ENCODE data around the gene ULK4.
"Not testable (repeated sequence)": the region's sequence is repeated elsewhere in the genome, so short reads cannot be mapped to it uniquely, and the experiment has no call there.

The ULK4 gene

DNA sequence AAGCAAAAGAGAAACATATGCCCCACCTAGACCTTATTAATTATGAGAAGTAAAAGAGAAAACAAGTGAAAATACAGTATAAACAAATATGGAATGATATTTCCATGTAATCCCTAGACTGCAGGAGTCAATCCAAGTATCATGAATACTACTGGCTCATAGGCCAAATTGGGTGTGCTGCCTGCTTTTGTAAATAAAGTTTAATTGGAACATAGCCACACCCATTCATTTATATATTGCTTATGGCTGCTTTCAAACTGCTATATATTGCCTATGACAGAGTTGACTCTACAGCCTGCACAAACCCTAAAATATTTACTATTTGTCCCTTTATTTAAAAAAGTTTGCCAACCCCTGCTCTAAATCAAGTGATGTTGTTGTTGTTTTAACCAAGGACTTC is 5.3 kb downstream of the ULK4 start:
- DNase-seq = no peak

DNA sequence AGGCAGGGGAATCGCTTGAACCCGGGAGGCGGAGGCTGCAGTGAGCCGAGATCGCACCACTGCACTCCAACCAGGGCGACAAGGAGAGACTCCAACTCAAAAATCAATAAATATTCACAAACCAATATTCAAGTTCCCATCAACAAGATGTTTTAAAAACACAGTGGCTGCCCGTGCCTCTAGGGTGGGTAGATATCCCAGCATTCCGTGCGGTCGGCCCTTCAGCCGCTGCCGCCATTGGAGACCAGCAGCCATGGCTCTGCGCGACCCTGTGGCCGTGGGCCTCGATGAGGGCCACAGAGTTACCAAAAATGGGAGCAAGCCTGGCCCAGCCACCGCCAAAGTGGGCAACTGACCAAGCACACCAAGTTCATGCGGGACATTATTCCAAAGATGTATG is 6.7 kb downstream of the ULK4 start:
- no peak for DNase-seq

DNA sequence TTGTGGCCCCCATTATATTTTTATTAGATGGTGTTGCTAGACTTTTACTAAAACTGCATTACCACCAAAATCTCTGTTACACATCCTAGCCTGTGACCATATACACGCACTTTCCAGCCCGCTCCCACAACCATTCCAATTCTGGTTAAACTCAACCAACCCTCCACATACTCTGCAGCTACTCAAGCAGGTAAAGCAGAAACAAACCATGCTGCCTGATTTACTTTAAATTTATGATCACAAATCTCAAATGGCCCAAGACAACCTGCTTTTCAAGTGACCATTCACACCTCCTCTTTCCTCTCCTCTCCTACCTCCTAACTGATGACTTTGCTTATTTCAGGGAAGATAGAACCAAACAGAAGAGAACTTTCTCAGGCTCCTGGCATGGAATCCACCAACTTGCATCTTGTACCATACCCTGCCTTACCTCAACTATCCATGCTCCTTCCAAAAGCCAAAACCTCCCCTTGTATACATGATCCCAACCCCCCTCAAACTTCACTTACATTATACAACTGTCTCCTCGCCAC is 18.5 kb downstream of the ULK4 start:
- DNase-seq = no peak

DNA sequence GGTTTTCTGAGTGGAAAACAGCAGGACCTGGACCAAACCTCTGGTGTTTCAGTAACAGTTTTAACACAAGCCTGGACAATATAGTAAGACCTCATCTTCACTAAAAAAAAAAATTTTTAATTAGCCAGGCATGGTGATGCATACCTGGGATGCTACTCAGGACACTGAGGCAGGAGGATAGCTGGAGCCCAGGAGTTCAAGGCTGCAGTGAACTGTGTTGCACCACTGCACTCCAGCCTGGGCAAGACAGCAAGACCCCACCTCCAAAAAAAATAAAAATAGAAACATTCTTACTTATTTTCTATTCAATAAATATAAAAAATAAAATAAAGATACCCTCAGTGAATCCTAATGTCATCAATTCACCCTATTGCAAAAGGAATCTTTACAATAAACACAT is 21.5 kb downstream of the ULK4 start:
- DNase-seq = no peak

DNA sequence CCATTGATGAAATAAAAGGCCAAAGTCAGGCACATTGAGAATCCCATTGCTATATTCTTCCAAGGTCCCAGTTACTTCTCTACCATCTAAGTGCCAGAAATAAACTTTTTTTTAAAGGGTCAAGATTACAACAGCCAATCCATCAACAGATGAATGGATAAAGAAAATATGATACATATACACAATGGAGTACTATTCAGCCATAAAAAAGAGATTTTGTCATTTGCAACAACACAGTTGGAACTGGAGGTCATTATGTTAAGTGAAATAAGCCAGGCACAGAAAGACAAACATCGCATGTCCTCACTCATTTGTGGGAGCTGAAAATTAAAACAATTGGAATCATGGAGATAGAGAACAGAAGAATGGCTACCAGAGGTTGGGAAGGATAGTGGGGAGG is 25.5 kb downstream of the ULK4 start:
- DNase-seq = no peak

DNA sequence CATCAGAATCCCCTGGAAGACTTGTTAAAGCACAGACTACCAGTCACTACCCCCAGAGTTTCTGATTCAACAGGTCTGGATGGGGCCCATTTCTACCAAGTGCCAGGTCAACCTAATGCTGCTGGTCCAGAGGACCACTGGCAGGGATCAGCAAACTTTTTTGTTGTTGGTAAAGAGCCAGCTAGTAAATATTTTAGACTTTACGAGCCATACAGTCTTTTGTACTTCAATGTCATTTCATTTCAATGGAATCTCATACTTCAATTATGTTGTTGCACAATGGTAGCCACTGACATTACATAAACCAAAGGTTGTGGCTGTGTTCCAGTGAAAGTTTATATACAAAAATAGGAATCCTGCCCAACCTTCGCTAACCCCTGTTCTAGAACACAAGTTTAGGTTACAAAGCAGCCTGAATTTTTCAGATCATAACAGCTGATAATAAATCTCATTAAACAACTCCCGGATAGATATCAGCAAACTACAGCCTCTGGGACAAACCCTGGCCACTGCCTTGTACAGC is 28.7 kb downstream of the ULK4 start:
- DNase-seq = no peak

DNA sequence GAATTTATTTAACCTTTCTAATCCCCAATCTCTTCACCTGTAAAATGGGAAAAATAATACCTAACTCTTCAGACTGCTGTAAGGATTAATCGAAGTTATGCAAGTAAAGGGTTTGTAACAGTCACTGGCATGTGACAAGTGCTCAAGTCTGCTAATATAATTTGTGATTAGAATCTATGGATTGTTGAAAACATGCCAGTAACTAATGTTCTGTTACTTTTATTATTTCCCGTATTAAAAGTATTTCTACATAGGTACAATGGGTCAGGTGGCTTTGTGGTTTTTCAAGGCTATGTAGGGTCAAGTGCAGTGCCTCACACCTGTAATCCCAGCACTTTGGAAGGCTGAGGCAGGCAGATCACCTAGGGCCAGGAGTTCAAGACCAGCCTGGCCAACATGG is 29.4 kb downstream of the ULK4 start:
- DNase-seq = no peak

DNA sequence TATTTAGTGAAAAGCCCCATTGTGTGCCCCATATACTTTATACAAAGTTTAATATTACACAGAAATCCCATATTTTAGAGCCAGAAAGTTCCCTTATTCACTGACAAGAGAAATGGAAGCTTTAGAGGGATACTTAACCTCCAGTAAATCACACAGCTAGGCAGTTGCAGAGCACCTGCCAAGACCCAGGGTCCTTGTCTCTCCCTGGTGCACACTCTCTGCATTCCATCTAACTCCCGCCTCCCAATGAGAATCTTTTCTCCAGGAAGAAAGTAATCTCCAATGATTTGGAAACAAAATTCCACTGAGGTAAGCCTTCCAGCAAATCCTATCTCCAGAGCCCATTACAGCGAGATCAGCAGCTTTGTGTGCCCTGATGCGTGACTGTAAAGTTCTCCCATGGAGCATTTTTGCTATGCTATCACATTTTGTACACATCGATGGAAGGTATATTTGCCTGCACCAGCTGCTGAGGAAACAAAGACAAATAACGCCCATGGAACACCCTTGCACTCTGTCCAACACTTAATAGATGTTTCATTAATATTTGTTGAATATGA is 41.4 kb downstream of the ULK4 start:
- no peak for DNase-seq

DNA sequence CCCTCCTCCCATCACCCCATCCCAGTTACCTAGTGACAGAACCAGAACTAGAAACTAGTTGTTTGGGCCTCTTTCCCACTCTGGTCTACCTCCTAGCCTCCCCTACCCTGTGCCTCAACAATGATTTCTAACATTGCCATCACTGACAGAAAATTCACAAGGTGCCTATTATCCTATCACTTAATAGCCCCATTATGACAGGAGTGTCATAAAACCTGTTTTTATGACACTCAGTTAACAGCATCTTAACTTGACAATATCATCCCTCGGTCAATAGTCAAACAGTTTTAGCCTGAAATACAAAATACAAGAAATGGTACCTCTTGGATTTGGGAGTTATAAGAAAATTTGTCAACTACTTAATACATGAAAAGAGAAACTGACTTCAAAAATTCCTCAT is 46.5 kb downstream of the ULK4 start:
- DNase-seq = no peak

DNA sequence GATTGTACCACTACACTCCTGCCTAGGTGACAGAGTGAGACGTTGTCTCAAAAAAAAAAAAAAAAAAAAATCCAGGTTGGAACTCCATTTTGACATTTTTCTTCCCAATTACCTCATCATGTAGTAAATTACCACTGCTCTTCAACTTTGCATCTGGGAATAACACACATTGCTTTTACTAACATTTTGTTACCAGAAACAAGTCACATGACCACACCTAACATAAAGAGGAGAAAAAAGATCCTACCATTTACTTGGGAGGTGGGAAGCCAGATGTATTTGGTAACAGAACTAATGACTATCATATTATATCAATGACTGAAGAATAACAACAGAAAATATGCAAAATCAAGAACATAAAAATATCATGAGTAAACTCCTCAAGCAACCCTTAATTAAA is 49.6 kb downstream of the ULK4 start:
- DNase-seq = no peak

DNA sequence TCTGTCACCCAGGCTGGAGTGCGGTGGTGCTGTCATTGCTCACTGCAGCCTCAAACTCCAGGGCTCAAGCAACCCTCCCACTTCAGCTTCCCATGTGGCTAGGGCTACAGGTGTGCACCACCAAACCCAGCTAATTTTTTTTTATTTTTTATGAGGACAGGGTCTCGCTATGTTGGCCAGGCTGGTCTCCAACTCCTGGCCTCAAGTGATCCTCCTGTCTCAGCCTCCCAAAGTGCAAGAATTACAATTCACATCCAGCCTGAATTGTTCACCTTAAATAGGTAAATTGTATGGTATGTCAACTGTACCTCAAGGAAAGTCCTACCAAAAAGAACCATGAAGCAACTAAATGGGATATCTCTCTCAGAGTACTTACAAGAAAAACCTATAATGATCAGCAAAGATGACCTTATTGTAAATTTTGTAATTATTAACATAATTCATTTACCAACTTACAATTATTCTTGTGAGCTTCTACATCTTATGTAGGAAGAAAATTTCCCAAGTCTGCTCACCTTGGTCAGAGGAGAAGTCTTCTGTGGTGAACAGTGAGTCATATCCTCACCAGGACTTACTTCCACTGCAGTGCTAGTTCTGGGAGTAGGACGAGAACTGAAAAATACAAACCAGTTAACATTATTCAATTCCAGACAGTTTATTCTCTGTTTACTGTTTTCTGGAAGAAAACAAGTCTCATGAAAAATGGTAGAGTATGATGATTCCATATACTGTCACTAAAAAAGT is 54.4 kb downstream of the ULK4 start:
- DNase-seq = no peak

DNA sequence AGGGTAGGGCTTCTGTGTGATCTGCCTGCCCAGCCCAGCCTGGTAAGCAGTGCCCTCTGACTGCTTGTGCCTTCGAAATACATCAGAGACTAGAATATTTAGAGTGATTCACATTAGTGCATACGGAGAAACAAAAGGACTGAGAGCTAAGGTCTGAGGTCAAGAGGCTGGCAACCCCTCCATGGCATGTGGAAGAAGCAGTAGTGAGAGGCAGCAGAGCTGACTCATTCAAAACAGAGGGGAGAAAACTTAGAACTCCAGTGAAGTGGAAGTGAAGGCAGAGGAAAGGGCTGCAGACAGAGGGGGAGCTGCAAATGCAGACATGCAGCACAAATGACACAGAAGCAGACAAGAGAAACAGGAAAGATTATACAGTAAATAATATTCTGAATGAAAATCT is 61.6 kb downstream of the ULK4 start:
- DNase-seq = no peak

DNA sequence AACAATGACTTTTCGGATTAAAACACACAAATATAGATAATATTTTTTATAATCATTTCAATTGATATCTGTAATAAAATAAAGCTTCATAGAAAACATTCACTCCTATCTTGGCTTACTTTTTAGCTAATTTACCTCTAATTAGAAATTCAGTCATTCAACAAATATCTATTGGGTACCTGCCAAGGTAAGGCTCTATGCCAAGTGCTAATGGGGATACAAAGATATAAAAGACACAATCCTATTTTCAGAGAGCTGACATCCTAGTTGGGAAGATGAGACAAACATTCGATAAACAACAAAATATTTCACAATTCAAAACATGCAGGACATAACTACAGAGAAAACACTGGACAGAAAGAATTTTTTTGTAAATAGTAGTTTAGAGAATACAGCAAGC is 63.3 kb downstream of the ULK4 start:
- DNase-seq = no peak

DNA sequence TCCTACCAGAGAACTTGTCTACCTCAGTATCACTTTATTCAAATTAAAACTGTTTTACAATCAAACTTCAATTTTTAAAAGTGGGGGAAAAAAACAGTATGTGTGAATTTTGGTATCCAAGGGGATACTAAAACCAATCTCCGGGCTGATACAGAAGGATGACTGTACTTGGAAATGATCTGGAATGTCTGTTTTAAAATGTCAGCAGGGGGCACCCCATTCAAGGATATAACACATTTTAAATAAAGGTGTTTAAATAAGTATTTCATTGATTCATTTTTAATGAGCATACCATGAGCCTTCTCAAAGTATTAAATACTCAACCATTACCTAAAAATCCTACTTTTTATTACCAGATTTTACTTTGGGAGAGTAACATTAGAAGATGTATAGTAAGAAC is 67.9 kb downstream of the ULK4 start:
- DNase-seq = no peak

DNA sequence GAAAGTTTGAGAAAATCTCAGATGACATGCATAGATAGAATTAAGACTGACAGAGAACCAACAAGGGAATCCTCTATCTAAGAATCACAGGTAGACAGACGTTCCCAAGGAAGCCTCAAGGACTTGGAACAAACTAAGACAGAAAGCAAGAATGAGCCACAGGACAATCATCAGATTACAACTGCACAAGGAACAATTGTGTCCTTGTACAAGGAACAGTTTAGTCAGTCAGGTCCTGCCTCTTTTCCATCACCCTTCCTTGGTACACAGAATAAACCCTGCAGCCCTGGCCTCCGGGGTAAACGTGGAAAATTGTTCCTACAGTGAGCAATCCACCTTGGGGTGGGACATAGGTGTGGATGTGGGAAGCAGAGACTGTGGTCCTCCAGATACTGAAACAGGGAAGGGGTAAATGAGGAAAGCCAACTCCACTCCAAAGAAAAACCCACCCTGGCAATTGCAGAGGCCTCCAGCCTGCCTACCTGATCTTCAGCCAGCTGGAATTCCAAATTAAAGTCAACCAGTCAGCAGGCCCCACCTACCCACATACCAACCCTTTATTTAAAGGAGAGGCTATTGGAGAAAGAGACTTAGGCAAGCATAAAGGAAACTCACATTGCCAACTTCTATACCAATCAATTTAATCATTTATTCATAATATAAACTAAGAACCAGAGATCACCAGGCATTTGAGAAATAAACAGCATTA is 73.4 kb downstream of the ULK4 start:
- no peak for DNase-seq

DNA sequence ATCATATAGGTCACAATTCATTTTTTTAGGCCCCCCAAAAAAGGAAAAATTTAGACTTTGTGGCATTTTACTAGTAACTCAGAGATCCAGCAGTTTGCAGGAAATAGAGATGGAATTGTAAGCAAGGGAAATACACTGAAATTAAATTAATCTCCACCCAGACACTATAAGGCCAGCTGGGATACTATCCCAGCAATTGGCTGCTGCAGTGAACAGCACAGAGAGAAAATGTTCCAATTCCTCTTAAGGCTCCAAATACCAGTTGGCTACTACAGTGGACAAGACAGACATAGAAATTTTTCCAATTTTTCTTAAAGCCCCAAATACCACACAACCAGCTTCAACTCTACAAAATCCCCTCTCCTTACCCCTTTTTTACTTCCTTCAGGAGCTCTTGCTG is 78.9 kb downstream of the ULK4 start:
- no peak for DNase-seq

DNA sequence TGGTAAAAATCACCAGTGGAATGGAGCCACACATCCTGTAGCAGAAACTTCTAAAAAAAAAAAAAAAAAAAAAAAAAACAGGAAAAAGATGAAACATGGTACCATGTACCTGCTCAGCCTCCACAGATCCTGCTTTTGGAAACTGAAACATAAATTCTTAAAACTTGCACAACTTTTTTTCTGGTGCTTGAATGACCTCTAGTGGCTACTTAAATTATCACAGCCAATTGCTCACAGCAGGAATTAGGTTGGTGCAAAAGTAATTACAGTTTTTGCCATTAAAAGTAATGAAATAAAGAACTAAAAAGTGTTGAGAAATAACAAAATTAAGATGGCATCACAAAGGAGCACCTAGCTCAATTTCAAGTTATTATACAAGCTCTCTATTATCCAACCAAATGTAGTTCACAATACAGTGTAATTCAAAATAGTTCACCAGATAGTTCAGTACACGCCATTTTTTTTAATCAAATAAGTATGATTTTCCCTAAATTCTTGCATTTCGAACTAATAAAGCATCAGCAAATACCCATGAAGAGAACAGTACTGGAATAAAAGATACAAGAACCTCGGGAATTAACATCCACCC is 80.6 kb downstream of the ULK4 start:
- no peak for DNase-seq

DNA sequence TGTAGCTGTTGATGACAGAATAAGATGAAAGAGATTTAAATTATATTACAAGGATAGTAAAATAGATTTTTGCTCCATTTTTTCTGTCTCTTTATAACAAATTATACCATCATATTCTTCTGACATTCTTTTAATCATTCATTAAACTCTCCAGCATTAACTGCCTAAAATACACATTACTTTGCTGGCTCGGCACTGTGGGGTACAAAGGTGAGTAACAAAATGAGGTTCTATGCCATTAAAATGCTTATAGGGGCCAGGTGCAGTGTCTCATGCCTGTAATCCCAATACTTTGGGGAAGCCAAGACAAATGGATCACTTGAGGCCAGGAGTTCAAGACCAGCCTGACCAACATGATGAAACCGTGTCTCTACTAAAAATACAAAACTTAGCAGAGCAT is 81.5 kb downstream of the ULK4 start:
- DNase-seq = no peak

DNA sequence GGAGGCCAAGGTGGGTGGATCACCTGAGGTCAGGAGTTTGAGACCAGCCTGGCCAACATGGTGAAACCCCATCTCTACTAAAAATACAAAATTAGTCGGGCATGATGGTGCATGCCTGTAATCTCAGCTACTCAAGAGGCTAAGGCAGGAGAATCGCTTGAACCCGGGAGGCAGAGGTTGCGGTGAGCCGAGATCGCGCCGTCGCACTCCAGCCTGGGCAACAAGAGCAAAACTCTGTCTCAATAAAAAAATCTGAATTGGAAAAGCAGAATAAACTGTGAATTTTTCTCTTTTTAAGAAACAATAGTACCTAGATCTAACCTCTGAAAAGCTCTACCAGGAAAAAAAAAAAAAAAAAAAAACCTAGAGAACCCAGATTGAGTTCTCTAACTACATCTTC is 84.2 kb downstream of the ULK4 start:
- DNase-seq = not testable (repeated sequence)

DNA sequence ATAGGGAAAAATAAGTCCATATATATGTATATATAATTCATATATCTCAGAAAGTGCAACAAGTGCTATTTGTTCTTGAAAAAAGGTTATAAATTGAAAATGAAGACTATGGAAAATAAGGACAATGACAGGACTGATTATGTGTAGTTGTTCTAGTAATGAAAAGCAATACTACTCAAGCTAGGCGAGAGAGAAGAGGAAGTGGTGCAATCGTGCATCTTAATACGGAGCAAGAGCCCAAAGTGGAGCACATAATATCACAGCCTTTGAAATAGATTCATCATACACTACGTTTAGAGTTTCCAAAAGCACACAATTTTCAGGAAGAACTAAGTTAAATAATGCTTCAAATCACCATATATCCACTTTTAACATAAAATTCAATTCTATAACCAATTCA is 87.9 kb downstream of the ULK4 start:
- DNase-seq = no peak

DNA sequence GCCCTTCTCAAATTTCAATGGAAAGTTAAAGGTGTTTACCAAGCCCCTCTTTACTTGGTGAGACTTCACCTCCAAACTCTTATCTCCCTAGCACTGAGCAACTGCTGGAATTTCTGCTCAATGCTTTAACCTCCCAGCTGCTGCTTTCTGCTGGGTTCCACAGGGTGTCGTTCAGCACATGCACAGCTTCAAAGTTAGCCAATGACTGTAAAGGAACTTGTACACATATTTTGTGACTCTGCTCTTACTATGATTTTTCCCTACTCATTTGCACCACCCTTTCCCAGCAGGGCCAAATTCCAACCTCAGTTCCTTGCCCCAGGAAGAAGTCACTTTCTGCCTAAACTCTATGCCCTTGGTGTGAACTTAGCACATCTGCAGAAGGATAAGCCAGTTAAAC is 89.7 kb downstream of the ULK4 start:
- DNase-seq = no peak

DNA sequence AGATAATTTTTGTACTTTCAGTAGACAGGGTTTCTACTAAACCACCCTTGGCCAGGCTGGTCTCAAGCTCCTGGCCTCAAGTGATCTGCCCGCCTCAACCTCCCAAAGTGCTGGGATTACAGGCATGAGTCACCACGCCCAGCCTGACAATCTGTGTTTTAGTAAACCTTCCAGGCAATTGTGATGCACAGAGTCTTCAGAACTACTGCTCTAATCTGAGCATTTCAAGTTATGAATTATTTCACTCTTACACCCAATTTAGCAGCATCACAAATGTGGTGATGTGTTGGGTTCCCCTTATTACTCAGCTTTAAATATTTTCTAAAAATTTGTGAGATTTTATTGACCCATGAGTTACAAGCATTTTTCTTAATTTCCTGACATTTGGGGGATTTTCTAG is 94.4 kb downstream of the ULK4 start:
- DNase-seq = no peak

DNA sequence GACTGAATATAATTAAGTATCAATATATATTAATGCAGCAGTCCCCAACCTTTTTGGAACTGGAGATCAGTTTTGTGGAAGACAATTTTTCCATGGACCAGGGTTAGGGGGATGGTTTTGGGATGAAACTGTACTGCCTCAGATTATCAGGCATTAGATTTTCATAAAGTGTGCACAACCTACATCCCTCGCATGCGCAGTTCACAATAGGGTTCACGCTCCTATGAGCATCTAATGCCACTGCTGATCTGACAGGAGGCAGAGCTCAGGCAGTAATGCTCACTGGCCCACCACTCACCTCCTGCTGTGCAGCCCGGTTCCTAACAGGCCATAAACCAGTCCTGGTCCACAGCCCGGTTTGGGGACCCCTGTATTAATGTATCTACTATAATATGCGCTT is 95.6 kb downstream of the ULK4 start:
- no peak for DNase-seq

DNA sequence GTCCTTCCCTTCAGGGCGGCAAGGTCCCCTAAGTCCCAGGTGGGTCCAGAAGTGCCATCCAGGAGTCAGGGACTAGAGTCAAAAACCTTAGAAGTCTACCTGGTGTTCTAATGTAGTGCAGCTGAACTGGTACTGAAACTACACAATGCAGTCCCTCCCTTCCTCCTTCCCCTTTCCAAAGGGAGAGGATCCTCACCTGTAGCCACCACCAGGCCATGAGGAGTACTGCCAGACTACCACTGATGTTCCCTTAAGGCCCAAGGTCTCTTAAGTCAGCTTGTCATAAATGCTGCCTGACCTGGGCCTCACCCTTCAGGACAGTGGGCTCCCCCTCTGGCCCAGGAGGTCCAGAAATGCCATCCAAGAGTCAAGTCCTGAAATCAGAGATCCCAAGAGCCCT is 98.9 kb downstream of the ULK4 start:
- DNase-seq = no peak

All from activated naive CD4-positive, alpha-beta T cell treated with anti-CD3 and anti-CD28 coated beads, Interleukin-2, amount 50 U/mL, for 16 hours (primary cell).